ENCODE data around the gene NRCAM.
"Not testable (repeated sequence)": the region's sequence is repeated elsewhere in the genome, so short reads cannot be mapped to it uniquely, and the experiment has no call there.

NRCAM gene

DNA sequence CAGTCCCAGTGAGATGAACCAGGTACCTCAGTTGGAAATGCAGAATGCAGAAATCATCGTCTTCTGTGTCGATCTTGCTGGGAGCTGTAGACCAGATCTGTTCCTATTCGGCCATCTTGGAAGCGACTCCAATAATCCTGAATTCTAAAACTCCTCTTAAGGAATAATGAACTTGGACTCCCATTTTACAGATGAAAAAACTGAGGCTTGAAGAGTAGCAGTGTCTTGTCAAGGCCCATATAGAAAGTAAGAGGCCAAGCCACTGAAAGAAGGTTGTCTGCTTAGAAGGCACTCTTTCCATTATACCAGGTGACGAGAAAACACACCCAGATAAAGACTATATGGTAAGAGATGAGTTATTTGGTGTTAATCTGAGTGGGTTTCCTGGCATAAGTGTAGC is 177.5 kb downstream of the NRCAM start:
- DNase-seq (ENCODE audit: low read depth): no peak

DNA sequence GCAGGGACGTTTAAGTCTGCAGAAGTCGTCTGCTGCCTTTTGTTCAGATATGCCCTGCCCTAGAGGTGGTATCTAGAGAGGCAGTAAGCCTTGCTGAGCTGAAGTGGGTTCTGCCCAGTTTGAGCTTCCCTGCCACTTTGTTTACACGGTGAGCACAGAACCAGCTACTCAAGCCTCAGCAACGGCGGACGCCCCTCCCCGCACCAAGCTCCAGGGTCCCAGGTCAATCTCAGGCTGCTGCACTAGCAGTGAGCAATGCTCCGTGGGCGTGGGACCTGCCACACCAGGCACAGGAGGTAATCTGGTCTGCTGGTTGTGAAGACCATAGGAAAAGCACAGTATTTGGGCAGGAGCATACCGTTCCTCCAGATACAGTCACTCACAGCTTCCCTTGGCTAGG is 178.0 kb downstream of the NRCAM start:
- no peak for DNase-seq (ENCODE audit: low read depth)

DNA sequence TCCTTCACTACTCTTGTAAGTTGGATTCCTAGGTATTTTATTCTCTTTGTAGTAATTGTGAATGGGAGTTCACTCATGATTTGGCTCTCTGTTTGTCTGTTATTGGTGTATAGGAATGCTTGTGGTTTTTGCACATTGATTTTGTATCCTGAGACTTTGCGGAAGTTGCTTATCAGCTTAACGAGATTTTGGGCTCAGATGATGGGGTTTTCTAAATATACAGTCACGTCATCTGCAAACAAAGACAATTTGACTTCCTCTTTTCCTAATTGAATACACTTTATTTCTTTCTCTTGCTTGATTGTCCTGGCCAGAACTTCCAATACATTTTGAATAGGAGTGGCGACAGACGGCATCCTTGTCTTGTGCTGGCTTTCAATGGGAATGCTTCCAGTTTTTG is 181.8 kb downstream of the NRCAM start:
- not testable (repeated sequence) for DNase-seq (ENCODE audit: low read depth)

DNA sequence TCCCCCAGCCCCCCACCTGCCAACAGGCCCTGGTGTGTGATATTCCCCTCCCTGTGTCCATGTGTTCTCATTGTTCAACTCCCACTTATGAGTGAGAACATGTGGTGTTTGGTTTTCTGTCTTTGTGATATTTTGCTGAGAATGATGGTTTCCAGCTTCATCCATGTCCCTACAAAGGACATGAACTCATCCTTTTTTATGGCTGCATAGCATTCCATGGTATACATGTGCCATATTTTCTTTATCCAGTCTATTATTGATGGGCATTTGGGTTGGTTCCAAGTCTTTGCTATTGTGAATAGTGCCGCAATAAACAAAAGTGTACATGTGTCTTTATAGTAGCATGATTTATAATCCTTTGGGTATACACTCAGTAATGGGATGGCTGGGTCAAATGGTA is 183.3 kb downstream of the NRCAM start:
- not testable (repeated sequence) for DNase-seq (ENCODE audit: low read depth)

DNA sequence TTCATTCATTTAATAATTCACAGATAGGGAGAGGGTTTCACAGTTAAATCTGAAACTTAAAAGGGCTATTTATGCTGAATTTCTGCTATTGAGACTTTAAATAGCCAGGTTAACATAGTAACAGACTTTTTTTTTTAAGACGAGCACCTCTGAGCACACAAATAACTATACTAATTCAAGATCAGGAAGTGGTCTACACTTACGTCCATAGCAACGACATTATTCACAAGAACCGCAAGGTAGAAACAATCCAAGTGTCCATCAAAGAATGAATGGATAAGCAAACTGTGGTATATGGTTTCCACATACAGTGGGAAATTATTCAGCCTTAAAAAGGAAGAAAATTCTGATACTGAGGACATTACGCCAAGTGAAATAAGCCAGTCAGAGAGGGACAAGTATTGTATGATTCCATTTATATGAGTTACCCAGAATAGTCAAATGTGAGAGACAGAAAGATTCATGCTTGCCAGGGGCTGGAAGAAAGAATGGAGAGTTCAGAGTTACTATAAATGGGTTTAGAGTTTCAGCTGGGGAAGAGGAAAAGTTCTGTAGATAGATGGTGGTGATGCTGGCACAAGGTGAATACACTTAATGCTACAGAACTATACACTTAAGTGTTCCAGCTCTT is 185.7 kb downstream of the NRCAM start:
- no peak for DNase-seq (ENCODE audit: low read depth)

DNA sequence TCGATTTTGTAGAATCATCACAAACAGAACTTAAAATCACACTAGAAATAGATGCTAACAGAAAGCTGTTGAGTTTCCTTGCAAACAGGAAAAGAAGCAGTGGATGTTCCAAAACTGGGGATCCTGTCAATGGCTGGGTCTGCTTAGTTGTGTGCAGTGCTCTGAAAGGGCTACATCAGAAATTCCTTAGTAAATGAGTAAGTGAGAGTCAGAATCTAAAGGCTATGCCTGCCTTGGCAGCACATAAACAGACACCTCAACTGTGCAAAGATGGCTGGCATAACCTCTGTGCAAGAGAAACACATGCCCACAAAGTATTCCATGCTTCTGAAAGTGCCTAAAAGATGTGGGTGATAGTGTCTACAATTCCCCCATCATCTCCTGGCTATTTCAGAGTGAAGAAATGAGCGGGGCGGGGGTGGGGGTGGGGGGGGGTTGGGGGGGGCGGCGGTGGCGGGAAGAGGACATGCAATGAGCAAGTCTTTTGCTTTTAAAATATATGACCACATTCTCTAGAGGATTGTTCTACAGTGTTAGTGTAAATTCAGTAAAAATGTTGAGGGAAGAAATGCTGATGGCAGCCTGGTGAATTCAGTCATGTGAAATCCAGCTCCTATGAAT is 187.9 kb downstream of the NRCAM start:
- no peak for DNase-seq (ENCODE audit: low read depth)

DNA sequence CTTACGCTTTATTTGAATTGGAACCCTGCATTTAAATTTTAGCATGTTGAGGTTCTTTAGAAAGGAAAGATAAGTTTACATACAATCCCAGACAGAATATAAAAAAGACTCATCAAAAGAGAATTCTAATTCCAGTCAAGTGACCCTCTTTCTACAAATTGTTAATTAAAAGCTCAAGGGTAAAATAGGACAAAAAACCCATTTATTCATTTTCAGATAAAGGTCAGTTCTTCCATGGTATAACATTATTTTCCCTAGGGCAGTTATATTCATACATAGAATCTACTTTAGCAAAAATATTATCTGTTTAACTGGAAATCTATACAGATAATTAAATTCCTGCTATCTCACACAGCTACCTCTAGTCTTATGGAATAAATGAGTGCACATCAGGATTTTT is 188.6 kb downstream of the NRCAM start:
- no peak for DNase-seq (ENCODE audit: low read depth)

DNA sequence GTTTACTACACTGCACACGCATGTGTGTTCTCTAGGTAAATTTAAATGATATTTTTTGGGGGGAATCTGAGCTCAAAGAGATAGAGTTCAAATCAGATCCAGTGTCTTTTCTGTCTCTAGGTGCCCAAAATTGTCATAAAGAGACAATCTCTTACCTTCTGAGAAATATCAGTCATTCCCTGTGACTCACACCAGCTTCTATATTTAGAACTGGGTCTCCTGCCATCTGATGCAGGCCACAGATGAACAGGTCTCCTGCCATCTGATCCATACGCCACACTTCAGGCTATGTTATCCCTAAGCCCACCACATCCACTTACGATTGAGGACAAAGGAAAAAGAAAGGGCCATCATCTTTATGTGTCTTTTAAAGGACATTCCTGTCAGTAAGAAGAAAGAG is 189.7 kb downstream of the NRCAM start:
- no peak for DNase-seq (ENCODE audit: low read depth)

DNA sequence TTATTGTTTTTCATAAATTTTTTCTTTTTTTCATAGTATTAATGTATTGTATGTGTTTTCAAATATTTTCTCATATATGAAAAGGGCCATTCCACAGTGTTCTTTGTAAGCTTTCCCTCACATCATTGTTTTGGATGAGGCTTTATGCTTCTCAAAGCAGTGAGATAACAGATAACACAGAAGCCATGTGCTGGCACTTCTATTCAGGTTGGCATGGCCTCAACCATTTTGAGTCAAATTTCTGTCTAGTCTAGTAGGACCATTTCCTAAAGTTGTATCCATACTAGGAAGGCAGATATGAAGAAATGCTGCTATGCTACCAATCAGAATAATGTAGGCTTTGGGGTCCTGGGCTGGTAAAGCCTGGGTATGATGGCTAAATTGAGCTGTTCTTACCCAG is 190.2 kb downstream of the NRCAM start:
- no peak for DNase-seq (ENCODE audit: low read depth)

DNA sequence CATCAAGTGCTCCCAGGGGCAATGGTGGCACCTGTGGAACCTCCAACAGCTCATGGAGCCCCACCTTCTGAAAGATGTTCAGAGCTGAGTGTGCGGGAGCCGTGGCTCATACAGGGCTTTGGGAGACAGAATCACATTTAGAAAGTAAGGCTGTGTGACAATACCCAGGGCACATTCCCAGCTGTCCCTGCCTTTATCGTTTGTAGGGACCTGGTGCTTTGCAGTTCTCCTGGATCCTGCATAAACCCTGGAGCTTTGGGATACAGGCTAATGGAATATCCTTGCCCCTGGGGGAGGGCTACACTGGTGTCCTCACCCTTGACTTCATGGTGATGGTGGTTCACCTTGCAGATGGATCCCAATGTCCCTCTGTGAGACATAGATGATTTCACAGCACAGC is 191.2 kb downstream of the NRCAM start:
- DNase-seq (ENCODE audit: low read depth): no peak

DNA sequence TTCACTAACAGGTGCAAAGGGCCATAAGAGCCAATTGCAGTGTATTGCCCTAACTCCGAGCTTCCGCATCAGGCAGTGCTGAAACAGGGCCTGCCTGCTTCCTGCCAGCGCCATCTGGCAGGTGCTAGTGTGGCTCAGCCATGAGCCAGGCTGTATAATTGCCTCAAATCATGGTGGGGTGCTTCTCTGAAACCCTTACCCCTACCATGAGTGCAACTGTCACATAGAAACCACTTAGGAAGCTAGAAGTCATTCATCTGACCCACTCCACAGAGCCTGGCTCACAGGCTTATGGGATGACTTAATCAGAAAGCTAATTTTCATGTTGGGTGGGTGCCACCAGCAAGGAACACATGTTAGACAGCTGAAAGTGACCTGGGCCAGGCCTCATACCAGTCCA is 192.8 kb downstream of the NRCAM start:
- no peak for DNase-seq (ENCODE audit: low read depth)

DNA sequence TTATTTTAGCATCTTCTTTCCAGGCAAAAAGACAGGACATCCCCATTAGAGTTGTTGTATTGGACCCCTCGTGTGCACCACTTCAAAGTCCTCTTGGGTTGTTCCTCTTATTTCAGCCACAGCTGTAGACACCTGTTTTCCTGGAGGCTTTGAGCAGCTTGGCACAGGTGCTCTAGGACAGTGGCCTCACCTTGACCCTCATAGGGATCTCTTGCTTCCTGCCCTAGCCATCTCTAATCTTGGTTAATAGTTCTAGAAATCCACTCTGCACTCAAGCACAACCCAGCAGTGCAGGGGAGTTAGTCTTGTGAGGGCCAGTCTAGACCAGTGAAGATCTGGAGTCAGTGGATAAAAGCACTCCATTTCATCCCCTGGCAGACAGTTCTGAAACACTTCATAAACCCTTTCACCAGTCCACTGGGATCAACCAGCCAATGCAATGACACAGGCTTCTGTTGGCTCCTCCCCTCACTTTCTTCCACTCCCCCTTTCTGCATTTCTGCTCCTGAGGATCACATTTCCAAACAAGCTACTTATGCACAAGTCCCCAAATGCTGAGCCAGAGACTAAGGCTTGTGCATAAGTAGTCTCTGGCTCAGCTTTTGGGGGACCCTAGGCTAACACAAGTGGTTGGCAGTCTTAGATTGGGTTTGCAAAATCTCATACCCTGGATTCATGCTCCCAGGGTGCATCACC is 194.5 kb downstream of the NRCAM start:
- no peak for DNase-seq (ENCODE audit: low read depth)

DNA sequence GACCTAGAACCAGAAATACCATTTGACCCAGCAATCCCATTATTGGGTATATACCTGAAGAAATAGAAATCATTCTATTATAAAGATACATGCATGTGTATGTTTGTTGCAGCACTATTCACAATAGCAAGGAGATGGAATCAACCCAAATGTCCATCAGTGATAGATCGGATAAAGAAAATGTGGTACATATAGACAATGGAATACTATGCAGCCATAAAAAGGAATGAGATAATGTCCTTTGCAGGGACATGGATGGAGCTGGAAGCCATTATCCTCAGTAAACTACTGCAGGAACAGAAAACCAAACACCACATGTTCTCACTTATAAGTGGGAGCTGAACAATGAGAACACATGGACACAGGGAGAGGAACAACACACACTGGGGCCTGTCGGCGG is 196.8 kb downstream of the NRCAM start:
- not testable (repeated sequence) for DNase-seq (ENCODE audit: low read depth)

DNA sequence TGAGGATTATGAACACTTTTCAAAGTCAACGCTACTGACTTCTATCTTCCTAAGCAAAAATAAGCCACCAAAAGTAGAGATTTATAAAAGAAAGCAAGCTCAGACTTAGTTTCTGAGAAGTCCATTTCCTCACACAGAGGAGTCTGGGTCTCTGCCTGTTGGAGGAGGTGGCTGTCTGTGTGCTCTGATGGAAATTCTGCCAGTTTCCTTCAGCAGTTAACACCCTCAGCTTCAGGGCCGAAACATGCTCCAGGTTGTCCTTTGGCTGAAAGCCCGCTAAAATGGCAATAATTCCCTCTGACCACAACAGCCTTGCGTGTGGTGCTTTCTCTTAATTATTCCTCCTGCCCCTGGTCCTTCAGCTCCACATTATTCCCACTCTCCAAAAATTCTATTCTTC is 198.3 kb downstream of the NRCAM start:
- no peak for DNase-seq (ENCODE audit: low read depth)

DNA sequence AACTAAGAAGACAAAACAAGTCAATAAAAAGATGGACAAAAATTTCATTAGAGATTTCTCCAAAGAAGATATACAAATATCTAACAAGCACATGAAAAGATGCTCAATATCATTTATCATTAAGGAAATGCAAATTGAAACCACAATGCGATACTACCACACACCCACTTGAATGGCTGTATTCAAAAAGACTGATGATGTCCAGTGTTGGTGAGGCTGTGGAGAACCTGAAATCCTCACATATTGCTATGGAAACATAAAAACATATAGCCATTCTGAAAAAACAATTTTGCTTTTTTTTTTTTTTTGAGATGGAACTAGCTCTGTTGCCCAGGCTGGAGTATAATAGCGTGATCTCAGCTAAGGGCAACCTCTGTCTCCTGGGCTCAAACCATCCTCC is 202.0 kb downstream of the NRCAM start:
- DNase-seq (ENCODE audit: low read depth): no peak

DNA sequence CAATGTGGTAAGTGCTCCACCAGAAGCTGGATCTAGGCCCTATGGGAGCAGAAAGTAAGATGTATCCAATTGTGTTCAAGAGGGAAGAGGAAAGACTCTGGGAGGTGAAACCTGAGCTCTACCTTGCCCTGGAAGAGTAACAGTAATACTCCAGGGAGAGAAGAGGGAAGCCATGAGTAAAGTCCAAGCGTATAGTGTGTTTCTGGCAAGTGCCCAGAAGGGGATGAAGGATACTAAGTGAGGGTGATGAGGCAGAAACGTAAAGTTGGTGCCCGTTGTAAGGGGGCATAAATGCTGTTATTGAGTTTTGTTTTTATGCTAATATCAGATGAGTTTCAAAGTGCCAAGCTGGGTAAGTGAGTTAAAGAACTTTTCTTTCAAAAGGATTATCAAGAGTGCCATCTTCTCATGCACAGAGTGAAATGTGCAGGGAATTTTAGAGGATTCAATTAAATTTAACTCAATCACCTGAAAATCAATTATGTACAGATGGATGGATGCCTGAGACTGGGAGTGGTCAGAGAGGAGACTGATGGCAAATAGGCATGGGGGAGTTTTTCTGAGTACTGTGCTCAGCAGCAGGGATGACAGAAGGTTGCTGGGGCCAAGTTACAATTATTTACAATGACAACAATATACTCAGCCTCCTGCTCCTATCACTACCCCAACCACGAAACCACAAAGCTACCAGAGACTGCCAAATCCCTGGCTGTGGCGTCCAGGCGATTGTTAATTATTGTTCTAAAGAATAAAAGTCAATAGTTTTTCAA is 202.8 kb downstream of the NRCAM start:
- DNase-seq (ENCODE audit: low read depth): no peak

DNA sequence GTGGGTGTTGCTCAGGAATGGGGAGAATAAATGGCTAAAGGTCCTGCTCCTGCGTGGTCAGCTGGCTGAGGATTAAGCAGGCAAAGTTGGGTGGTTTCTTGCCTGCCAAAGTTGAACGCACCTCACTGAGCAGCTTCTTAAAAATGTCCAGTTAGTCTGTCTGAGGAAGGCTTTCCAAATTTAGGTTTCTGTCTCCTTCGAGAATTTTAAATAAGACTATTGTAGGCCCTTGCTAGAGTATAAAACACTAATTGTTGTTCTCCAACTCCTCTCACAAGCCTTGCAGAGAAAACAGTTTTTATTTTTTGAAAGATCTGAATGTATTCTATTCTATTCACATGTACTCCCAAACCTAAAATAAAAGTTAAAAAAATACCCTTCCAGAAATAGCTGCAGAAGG is 204.1 kb downstream of the NRCAM start:
- no peak for DNase-seq (ENCODE audit: low read depth)

DNA sequence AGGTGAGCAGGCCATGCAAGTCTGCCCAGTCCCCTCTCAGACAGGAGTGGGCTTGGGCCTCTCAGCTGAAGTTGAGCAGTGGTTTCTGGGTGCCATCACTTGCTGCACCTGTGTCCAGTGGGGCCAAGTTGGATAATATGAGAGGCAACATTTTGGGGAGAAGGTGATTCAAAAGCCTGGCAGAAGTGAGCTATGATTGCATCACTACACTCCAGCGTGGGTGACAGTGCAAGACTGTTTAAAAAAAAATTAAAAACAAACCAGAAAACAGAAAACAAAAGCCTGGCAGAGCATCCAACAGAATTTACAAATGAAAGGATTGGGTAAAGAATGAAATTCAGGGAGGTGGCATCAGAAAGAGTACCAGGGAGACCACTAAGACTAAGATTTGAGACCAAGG is 204.5 kb downstream of the NRCAM start:
- DNase-seq (ENCODE audit: low read depth): no peak

DNA sequence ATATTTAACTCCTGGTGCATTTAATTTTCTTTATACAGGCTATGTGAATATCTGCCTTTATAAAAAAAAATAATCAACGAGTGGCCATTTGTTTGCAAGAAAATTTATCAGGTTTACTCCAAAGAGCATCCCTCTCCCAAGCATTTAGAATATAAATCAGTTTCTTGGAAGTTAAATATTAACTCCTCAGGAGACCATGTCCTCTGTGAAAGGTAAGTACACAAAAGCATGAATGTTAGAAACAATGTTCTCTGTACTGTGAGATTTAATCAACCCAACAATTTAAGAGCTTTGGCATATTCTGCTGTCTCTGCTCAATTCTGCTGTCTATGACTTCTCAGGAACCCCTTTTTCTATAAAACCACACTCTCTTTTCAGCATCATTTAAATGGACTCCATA is 206.8 kb downstream of the NRCAM start:
- DNase-seq (ENCODE audit: low read depth): no peak

DNA sequence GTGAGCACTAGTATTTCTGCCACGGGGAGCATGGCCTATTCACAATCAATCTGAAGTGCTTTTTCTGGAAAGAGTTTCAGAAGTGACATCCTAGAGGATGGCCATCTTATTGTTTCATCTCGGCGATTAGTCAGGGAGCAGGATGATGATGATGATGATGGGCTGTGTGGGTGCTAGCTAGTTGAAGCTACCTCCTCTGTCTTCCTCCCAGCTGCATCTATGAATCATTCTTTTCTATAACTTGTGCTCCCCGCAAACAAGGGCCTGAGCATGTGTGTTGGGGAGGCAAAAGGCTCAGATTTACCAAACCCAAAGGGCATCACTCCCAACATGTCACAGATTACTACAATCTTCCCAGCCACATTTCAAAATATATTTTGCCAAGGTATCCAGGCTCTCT is 207.4 kb downstream of the NRCAM start:
- DNase-seq (ENCODE audit: low read depth): no peak

DNA sequence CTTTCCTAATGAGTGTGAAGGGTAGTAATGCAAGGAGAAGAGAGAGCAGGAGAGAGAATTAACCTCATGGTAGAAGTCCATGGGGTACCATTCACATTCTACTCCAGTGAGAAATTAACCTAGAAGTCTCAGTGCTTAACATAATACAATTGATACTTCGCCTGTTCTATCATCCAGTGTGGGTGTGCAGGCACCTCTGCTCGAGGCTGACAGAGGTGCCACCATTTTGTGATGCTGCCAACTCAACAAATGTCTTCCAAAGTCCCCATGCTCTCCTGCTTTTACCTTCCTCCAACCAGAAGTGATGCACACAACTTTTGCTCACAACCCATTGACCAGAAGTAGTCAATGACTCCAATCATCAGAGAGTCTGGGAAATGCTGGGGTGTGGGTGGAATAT is 207.8 kb downstream of the NRCAM start:
- DNase-seq (ENCODE audit: low read depth): no peak

DNA sequence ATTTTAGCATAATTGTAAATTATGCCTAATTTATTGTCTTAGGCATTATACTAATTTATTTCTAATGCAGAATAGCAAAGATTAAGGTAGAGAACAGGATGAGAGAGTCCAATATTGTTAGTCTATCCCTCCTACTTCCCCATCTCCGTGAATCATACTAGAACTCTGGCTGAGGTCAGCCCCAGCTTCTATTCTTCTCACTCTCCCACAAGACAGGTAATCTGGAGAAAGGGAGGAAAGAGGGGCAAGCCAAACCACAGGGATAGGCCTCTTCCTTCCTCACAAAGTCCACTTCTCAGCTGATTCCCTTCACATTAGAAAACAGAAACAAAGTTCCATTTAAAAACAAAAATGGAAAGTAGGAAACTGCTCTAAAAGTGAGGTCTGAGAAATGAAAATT is 208.6 kb downstream of the NRCAM start:
- no peak for DNase-seq (ENCODE audit: low read depth)

DNA sequence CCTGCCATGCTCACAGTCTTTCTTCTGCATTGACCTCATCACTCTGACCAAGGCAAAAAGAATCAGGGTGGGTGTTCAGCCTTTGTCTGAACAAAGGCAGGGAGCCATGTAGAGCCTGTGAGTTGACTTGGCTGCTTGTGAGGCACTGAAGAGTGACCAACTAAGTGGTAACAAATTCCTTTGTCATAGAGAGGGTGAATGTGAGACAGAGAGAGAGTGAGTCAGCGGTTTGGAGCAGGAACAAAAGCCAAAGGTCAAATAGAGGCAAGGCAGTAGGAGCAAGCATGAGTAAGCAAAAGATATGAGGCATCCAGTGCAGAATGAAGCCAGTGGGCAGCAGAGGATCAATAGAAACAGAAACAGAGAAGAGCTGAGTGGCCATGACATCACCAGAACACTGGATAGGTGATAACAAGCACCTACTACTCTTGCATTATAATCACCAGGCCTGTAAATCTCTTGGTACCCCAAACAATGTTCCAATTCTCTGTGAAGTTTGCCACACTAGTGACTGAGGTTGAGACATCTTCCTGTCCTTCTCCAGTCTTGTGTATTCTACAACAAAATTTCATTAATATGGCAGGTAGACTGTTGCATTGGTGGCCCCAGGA is 209.9 kb downstream of the NRCAM start:
- no peak for DNase-seq (ENCODE audit: low read depth)

Data from T-helper 22 cell (primary cell).